Upper lobe of right lung (tissue), 1 donor: Measurements from ENCODE around the gene TENM3. TPM values are rescaled to one million over a fixed set of nuclear protein-coding genes. Genes with fewer than 3 reads are reported as not detected.
"Not testable (repeated sequence)": the region's sequence is repeated elsewhere in the genome, so short reads cannot be mapped to it uniquely, and the experiment has no call there.

Source experiments
- ATAC-seq: fragments of 200-7000 bp; cut with Tn5 transposase; one replicate; pipeline ENCODE4 v1.9.1; 2020; ENCODE audit warnings: mild to moderate bottlenecking, moderate library complexity
- DNase-seq: peaks from one replicate; pipeline ENCODE4 v3.0.0-alpha.2; 2020
- H3K27ac ChIP-seq: fragments of 200-600 bp; one replicate; pipeline ENCODE4 v1.8.0; 2022
- H3K27me3 ChIP-seq: fragments of 200-600 bp; one replicate; pipeline ENCODE4 v1.8.0; 2022; ENCODE audit warnings: mild to moderate bottlenecking
- H3K36me3 ChIP-seq: fragments of 200-600 bp; one replicate; pipeline ENCODE4 v1.8.0; 2022
- H3K4me1 ChIP-seq: fragments of 200-600 bp; one replicate; pipeline ENCODE4 v1.8.0; 2022
- H3K4me3 ChIP-seq: fragments of 200-600 bp; one replicate; pipeline ENCODE4 v1.8.0; 2022; ENCODE audit warnings: mild to moderate bottlenecking
- H3K9me3 ChIP-seq: fragments of 200-600 bp; one replicate; pipeline ENCODE4 v1.8.0; 2022
- CTCF ChIP-seq: fragments of 200-600 bp; IDR thresholded peaks from one replicate; pipeline ENCODE4 v1.8.0; 2022; ENCODE audit warnings: antibody characterized with exemption
- intact Hi-C: fragments of 100-400 bp; cut with DNase I; formaldehyde crosslinking; loops from one replicate; pipeline ENCODE4 v1.11.0; 2022
- total RNA-seq: library from RNA; stranded (reverse); fragmentation: NEBNext Ultra II Directional; extraction: Animal tissue kit (Norgen Biotek cat#: 25700); gene quantifications from one replicate; pipeline ENCODE4 v1.2.1, GENCODE V29; 2021
- donor health status: DM: no; HTN: yes; CAD: no; lungs with severe emphysema.

TENM3 gene
- total RNA-seq, 1 donor from 2014 or later: 5.6 TPM

GRCh38 chr4:182384631-182385091 lies 141.5 kb downstream of the TENM3 start:
- ATAC-seq (no peak), DNase-seq (no peak)
- H3K27me3 ChIP-seq: no peaks in the 10 kb centered on the region
- H3K9me3 ChIP-seq: no peaks in the 10 kb centered on the region
- intact Hi-C loops: no loop called here
- no peak for TF ChIP-seq CTCF
- no peaks in the 10 kb centered on the region for H3K36me3 ChIP-seq
- H3K4me1 ChIP-seq: no peaks in the 10 kb centered on the region
- H3K27ac ChIP-seq: no peak overlapping the region
- H3K4me3 ChIP-seq: no peak overlapping the region

- H3K27me3 ChIP-seq: no peaks in the 10 kb centered on the region
- H3K27ac ChIP-seq: no peak overlapping the region
- H3K36me3 ChIP-seq: no peaks in the 10 kb centered on the region
- no peaks in the 10 kb centered on the region for H3K9me3 ChIP-seq
- intact Hi-C loops: no loop called here
- no peaks in the 10 kb centered on the region for H3K4me1 ChIP-seq
- no peak for ATAC-seq
- no peak overlapping the region for H3K4me3 ChIP-seq
- DNase-seq: no peak
- TF ChIP-seq CTCF: no peak
These were observed 142.7 kb downstream of the TENM3 start for GRCh38 chr4:182385897-182386296.

GRCh38 chr4:182386576-182386975 lies 143.4 kb downstream of the TENM3 start:
- H3K27me3 ChIP-seq, ATAC-seq, intact Hi-C loops, DNase-seq, H3K9me3 ChIP-seq, H3K36me3 ChIP-seq, H3K27ac ChIP-seq, H3K4me1 ChIP-seq, H3K4me3 ChIP-seq: not testable (repeated sequence)

- no peak overlapping the region for H3K27ac ChIP-seq
- H3K4me1 ChIP-seq: no peaks in the 10 kb centered on the region
- H3K36me3 ChIP-seq: no peaks in the 10 kb centered on the region
- H3K9me3 ChIP-seq: no peaks in the 10 kb centered on the region
- no peak for TF ChIP-seq CTCF
- no peak overlapping the region for H3K4me3 ChIP-seq
- DNase-seq (no peak), ATAC-seq (no peak)
- H3K27me3 ChIP-seq: no peaks in the 10 kb centered on the region
- intact Hi-C loops: no loop called here
These were observed 148.0 kb downstream of the TENM3 start for GRCh38 chr4:182391111-182391684.

GRCh38 chr4:182394181-182394580 lies 151.0 kb downstream of the TENM3 start:
- intact Hi-C loops: no loop called here
- Histone ChIP-seq H3K27me3 (no peaks in the 10 kb centered on the region), H3K27ac (no peak overlapping the region), H3K4me1 (no peaks in the 10 kb centered on the region), H3K36me3 (no peaks in the 10 kb centered on the region), H3K9me3 (no peaks in the 10 kb centered on the region), H3K4me3 (no peak overlapping the region)
- DNase-seq (no peak), ATAC-seq (no peak)
- TF ChIP-seq CTCF: no peak

- intact Hi-C loops: no loop called here
- H3K27ac ChIP-seq: no peak overlapping the region
These were observed 156.9 kb downstream of the TENM3 start for GRCh38 chr4:182400081-182400480.

More at GRCh38 chr4:182400081-182400480, 156.9 kb downstream of the TENM3 start:
- TF ChIP-seq CTCF: no peak
- Histone ChIP-seq H3K27me3 (no peaks in the 10 kb centered on the region), H3K9me3 (no peaks in the 10 kb centered on the region), H3K4me1 (no peaks in the 10 kb centered on the region), H3K4me3 (no peak overlapping the region), H3K36me3 (no peaks in the 10 kb centered on the region)
- no peak for ATAC-seq
- no peak for DNase-seq
